Femur (tissue), 1 donor: Measurements from ENCODE around the gene AIG1.
"Not testable (repeated sequence)": the region's sequence is repeated elsewhere in the genome, so short reads cannot be mapped to it uniquely, and the experiment has no call there.

Experiments used
- DNase-seq: peaks from one replicate; pipeline ENCODE4 v3.0.0-alpha.2; 2017

The AIG1 gene

GRCh38 chr6:143135325-143135724 lies 74.6 kb downstream of the AIG1 start:
- no peak for DNase-seq

GRCh38 chr6:143135797-143136561 lies 75.3 kb downstream of the AIG1 start:
- DNase-seq, result no peak

GRCh38 chr6:143136647-143137046 lies 76.0 kb downstream of the AIG1 start:
- DNase-seq, result no peak

GRCh38 chr6:143139239-143139784 lies 78.6 kb downstream of the AIG1 start:
- no peak for DNase-seq

GRCh38 chr6:143139884-143140283 lies 79.2 kb downstream of the AIG1 start:
- DNase-seq, result not testable (repeated sequence)

GRCh38 chr6:143140767-143141166 lies 80.1 kb downstream of the AIG1 start:
- DNase-seq, result no peak

GRCh38 chr6:143141442-143141841 lies 80.8 kb downstream of the AIG1 start:
- DNase-seq, result no peak

GRCh38 chr6:143146186-143146851 lies 85.6 kb downstream of the AIG1 start:
- no peak for DNase-seq

- no peak for DNase-seq
These were observed 89.1 kb downstream of the AIG1 start for GRCh38 chr6:143149771-143150170.

GRCh38 chr6:143150281-143150680 lies 89.6 kb downstream of the AIG1 start:
- no peak for DNase-seq

GRCh38 chr6:143151381-143151780 lies 90.7 kb downstream of the AIG1 start:
- DNase-seq, result no peak

GRCh38 chr6:143155681-143156080 lies 95.0 kb downstream of the AIG1 start:
- DNase-seq, result no peak

- DNase-seq, result no peak
These were observed 96.4 kb downstream of the AIG1 start for GRCh38 chr6:143157131-143157530.

GRCh38 chr6:143158113-143158581 lies 97.5 kb downstream of the AIG1 start:
- DNase-seq, result no peak

- DNase-seq, result no peak
These were observed 98.3 kb downstream of the AIG1 start for GRCh38 chr6:143159001-143159400.

- DNase-seq, result no peak
These were observed 99.3 kb downstream of the AIG1 start for GRCh38 chr6:143160015-143160414.

- no peak for DNase-seq
These were observed 99.9 kb downstream of the AIG1 start for GRCh38 chr6:143160439-143161220.

- DNase-seq, result no peak
These were observed 102.9 kb downstream of the AIG1 start for GRCh38 chr6:143163621-143164020.

GRCh38 chr6:143164565-143165105 lies 103.9 kb downstream of the AIG1 start:
- no peak for DNase-seq

- DNase-seq, result no peak
These were observed 104.7 kb downstream of the AIG1 start for GRCh38 chr6:143165315-143165855.

GRCh38 chr6:143166247-143166695 lies 105.6 kb downstream of the AIG1 start:
- no peak for DNase-seq

- DNase-seq, result no peak
These were observed 106.5 kb downstream of the AIG1 start for GRCh38 chr6:143167224-143167623.
